CD1c-positive myeloid dendritic cell (primary cell): ENCODE results near the gene TLL2.

Source experiments
- DNase-seq: peaks from one replicate; pipeline ENCODE4 v3.0.0-alpha.2; 2016; ENCODE audit errors: extremely low spot score

Gene TLL2

DNA sequence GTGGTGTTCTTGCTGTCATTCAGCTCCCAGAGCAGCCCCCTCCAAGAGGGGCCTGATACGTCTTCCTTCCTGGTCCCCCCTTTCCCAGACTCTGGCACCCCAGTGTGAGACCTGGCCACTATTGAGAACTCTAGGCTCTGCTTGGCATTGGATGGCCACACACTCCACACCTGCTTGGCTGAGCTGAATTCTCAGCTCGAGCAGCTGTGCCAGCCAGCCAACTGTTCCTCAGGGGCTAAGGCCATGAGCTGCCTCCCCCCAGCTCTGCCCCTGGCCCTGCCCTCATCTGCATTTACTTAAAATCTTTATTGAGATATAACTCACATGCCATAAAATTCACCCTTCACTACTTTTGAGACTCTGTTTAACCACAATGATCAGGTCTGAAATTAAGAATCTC lies 6.7 kb downstream of the TLL2 start:
- DNase-seq = no peak

DNA sequence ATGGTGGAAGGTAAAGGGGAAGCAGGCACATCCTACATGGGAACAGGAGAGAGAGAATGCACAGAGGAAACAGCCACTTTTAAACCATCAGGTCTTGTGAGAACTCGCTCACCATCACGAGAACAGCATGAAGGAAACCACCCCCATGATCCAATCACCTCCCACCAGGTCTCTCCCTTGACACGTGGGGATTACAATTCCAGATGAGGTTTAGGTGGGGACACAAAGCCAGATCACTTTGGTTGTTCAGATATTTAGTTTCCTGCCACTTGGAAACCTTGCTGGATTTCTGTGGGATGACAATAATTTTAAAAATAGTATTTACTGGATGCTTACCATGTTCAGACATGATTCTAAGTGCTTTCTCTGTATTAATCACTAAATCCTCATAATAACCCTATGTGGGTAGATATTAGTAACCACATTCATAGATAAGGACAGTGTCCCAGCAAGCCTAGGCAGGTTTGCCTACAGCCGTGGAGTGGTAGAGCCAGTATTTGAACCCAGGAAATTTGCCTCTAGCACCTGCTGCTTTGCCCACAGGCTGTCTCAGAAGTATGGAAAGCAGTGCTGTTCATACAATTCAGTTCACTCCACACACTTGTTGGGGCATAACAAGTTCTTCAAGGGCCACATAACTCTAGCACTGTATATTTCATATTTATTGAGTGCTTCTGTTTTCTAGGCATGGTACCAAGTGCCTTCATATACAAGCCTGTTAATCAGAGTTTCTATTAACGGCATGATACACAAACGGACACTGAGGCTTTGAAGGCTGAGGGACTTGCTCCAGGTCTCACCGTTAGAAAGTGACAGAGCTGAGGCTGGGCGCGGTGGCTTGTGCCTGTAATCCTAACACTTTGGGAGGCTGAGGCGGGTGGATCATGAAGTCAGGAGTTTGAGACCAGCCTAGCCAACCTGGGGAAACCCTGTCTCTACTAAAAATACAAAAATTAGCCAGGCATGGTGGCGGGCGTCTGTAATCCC lies 8.3 kb downstream of the TLL2 start:
- DNase-seq = no peak

DNA sequence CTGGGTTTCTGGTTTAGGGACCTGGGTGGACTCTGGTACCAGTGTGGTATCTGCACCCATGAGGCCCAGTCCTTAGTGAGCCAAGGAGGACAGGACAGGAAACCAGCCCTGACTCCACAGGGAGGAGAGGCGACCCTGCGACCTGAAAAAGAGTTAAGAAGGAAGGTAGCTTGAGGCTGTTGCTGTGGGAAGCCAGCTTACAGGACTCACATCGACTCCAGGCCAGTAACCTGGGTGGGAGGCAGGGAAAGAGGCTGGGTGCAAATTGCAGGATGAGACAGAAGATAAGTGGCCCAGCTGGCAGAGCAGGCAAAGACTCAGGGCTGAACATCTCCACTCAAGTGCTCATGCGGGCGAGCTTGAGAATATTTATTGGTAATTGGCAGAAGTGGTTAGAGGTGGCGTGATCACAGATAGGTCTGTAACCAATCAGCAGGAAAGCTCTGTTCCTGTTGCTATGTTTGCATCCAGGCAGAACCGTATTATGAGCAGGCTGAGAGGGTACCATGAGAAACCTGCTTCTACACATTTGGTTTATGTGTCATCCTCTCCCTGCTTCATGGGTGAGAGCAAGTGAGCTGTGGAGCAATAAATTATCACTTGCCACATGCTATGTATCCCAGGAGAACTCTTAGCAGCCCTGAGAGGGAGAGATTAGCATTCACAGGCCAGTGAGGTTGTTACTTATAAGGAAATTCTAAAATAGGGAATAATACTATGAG lies 11.0 kb downstream of the TLL2 start:
- no peak for DNase-seq

DNA sequence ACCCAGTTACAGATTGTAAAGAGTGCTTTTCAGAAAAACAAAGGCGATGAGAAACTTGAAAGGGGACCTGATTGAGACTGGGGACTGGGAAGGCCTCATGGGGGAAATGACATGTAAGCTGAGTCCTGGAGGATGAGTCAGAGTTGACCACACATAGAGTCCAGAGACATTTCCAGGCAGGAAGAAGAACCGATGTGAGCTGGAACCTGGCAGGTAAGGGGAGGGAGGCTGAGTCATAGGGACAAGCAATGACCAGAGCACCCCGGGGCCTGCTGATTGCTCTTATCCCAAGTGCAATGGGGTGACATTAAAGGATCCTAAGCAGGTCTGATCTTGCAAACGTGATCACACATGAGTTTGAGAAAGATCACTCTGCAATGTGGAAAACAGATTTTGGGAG lies 11.7 kb downstream of the TLL2 start:
- no peak for DNase-seq

DNA sequence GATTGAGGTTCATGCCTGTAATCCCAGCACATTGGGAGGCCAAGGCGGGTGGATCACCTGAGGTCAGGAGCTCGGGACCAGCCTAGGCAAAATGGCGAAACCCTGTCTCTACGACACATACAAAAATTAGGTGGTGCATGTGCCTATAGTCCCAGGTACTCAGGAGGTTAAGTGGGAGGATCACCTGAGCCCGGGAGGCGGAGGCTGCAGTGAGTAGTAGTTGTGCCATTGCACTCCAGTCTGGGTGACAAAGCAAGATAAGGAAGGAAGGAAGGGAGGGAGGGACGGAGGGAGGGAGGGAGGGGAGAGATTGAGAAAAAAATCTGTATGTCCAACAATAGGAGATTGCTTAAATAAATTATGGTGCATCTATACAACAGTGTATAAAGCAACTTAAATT lies 13.2 kb downstream of the TLL2 start:
- no peak for DNase-seq

DNA sequence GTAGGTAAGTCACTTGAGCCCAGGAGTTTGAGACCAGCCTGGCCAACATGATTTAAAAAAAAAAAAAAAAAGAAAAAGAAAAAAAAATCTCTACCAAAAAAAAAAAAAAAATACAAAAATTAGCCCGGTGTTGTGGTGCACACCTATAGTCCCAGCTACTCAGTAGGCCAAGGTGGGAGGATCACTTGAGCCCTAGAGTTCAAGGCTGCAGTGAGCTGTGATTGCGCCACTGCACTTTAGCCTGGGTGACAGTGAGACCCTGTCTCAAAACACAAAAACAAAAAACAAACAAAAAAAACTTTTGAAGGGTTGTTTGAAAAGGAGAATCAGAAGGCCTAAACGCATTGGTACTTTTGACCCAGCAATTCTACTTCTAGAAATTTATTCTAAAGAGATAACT lies 13.7 kb downstream of the TLL2 start:
- no peak for DNase-seq

DNA sequence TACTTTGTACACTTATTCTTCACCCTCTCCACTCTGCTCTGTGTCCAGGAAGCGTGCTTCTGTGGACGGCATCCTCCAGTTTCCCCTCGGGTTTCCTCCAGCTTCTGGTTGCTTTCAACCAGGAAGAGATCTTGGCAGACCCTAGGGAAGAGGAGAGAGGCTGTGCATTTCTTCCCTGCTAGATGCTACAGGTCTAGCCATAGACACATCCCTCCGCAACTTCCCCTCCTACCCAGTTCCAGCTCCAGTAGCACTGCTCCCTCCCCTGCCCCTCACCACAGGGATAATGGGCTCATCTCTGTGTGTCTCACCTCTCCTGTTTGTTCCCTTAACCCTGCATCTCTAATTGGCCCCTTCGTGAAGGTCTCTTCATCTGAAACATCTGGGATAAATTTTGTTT lies 16.3 kb downstream of the TLL2 start:
- DNase-seq = no peak

DNA sequence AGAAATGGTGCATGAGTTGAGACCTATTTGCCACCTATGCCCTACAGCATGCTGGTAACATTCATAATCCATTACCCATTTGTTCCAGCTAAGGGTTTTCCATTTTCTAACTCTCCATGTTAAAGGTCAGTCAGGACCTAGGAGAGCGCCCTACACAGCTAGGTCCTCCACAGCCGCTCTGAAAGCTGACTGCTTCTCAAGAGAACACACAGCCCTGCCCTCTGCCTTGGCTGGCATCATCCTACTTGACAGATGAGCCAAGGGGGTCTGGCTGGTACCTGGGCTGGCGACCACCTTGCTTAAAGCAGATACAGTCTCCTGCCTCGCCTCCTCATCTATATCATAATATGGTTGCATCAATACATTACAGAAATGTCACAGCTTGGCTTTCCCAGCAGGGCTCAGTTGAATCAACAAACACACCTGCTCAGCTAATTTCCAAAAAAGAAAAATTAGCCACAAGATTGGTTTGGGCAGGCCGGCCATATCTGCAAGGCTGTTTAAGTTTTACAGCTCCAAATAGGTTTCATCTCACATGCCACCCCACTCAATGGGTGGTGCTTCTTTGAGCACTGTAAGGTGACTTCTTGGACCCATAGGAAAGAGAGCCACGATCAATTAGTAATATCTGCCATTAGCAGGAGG lies 17.3 kb downstream of the TLL2 start:
- DNase-seq = no peak

DNA sequence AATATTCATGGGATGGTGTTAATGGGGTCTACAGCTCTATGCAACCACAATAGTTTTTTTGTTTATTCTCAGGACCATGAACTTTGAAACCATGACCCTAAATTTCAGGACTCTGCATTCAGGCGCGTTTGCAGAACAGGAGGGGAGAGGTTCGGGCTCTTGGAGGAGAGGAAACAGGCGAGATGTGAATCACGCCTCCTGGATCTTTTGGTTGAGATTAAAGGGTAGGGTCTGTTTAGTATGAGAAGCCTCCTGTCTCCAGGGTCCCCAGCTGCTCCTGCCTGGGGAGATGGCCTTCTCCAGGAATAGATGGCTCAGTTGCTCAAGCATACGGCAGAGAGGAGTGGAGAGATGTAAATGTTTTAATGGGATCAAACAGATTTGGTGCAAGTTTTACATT lies 18.2 kb downstream of the TLL2 start:
- DNase-seq = no peak

DNA sequence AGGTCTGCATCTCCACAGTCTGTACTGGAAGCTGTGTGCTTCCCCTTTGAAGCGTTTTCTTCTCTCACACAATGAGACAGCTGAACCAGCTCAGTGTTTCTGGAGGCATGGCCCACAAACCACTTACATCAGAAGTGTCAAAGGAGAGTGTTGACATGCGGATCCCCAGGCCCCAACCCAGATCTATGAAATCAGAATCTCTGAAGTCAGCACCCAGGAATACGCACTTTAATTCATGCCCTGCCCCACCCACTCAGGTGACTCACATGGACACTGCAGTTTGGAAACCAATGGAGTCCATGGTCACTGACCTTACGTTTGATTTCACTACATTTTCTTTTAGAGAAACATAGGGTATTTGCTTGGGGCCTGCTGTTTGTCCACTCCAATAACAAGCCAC lies 19.0 kb downstream of the TLL2 start:
- DNase-seq = no peak

DNA sequence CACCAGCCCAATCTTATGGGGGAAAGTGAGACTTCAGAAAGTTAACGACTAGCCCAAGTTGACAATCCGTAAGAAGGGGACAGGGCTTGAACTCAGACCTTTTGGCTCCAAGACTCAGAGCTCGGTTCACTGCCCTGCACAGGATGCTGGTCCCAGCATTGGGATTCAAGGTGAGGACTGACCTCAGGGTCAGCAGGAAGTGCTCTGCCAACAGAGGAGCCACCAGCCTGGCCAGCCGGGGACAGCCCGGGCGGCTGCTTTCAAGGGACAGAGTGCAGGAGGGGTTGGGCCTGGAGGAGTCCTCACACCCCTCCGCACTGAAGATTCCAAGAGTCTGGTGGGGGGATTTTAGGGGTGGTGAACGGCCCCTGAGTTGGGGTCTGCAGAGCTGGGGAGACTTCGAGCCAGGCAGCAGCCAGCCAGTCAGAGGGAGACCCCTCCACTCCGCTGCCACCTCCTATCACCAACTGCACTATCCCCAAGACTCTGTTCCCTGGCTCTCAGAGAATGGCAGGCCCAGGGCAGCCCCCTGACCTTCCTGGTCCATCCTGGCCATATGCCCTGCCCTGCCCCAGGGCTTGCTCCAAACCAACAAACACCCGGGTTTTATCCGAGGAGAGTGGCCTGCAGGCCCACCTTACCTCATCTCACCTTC lies 19.7 kb downstream of the TLL2 start:
- DNase-seq = no peak

DNA sequence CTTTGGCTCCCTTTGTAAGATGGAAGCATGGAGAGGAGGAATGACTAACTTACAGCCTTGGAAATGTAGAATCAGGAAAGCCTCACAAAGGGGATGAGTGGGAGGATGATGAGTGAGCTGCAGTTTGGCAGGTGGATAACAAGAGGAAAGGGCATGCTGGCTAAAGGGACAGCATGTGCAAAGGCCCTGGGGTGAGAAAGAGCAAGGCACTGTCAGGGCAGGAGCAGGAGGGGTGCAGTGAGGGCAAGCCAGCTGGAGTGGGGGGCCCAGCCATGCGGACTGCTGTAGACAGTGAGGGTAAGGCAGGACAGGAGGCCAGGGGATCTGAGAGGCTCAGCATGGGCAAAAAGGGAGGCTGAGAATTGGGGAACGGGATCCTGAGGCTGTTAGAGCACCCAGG lies 20.5 kb downstream of the TLL2 start:
- no peak for DNase-seq

DNA sequence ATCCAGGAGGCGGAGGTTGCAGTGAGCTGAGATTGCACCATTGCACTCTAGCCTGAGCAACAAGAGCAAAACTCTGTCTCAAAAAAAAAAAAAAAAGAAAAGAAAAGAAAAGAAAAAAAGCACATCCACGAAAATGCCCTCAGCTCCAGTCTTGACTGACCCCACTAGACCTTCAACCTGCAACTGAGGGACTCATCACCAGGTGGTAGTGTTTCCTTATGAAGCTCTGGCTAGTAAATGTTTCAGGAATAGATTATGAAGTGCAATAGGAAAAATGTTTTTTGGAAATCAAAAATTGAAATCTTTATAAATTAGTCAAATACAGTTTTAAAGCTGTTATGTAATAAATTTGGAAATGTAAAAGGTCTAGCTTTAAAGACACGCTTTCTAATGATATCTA lies 22.4 kb downstream of the TLL2 start:
- no peak for DNase-seq

DNA sequence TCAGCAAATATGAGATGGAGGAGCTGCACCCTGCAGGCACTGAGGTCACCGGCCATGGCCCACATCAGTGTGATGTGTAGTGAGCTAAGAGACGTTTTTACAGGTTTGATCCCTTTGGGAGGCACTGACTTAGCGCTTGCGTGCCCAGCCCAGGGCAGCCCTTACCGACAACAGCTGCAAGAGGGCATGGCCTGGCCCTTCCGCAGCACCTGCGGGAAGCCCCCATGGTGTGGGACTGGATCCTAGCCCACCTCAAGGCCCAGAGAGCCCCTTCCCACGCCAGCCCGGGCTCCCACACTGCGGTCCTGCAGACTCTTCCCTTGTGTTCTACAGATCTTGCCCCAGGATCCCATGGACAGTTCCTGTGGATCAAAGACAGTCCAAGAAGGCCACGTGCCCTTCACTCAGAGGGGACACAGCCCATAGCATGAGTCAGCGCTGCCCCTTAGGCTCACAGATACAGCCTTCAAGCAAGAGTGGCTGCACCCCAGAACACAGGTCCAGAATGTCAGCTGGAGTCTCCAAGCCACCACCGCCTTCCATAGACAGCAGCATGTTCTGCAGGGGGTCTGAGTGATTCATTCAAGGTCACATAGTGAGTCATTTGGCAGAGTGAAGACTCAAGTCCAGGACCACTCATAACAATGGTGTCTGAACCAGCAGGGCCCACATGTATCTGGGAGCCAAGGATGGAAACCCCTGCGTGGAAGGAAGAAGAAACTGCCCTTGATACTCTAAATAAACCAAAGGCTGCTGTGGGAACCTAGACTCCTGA lies 25.4 kb downstream of the TLL2 start:
- no peak for DNase-seq

DNA sequence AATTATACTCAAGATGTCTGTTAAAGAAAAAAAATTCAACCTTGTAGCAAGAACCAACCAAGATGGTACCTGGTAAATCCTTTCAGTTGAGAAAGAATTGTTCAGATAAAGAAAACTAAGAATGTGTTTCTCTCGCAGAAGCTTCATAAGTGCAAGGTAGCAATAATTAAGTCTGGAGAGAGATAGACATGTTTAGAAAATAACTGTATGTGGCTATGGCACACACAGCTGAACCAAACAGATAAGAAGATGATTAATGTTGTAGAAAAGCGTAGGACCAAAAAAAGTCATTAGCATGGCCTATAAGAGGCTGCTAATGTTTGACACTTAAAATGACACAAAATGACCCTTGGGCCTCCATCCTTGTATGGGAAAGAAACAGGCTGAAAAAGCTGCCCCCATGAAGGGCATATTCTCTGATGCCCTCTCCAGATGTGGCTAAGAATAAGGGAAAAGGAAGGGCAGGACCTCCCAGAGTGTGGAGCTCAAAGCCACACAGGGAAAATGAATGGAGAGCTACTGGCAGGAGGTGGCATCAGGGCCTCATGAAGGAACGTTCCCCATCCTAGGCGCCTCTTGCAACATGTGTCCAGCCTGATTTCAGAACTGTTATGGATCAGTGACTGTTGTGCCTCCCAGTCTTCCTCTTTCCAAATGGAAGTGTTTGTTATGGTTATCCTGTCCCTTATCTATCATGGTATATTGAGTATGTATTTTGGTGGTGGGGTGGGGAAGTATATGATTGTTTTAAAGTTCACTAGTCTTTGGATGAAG lies 30.7 kb downstream of the TLL2 start:
- no peak for DNase-seq

DNA sequence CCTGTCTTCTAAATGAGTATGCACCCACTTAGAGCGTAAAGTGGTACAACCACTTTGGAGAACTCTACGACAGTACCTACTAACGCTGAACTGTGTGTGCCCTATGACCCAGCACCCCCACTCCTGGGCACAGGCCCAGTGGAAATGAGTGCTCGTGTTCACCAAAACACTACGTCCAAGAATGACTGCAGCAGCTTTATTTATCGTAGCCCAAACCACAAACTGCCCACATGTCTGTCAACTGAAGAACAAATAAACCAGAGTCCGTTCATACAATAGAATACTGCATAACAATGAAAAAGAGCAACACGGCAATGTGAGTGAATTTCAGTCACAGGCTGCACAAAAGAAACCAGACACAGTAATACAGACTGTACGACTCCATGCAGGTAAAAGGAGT lies 35.4 kb downstream of the TLL2 start:
- no peak for DNase-seq

DNA sequence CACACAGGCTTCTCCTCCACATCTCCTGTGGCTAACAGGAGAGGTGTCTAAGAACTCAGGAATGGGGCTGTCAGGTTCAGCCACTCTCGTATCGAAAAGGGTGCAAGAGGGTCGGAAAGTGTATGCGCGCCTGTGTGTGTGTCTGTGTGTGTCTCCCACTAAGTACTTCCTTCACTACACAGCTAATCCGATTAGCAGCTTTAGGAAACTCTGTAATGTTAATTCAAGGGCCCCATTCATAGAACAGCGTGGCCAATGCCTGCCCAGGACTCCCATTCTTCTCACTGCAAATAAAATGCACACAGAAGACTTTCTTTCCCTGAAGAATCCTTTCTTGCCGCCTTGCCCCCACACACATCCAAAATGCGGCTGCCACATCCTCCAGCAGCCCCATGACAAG lies 39.9 kb downstream of the TLL2 start:
- no peak for DNase-seq

DNA sequence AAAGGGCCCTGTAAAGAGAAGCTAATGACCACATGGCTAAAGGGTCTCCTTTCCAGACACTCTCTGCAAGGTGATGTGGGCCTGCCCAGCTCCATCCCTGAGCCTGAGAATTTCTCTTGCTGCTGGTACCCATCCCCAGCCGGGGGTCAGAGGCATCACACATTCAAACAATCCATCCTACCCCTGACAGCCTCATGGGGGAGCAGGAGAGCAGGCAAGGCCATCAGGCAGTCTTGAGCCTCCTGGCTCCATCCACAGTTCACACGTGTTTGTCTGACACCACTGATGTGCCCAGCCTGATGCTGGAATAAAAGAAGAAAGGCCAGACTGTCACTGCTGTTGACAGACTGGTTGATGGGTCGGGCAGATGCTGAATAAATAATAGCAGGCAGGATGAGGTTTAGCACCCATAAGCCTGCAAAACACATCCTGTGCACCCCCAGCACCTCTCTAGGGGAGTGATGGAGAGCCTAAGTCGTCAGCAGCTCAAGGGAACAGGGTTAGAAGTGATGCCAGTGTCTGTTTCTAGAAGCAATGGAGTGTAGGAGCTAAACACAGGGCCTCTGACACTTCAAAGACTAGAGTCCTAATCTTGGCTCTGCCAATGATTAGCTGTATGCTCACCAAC lies 43.5 kb downstream of the TLL2 start:
- DNase-seq = peak; percentile 11

DNA sequence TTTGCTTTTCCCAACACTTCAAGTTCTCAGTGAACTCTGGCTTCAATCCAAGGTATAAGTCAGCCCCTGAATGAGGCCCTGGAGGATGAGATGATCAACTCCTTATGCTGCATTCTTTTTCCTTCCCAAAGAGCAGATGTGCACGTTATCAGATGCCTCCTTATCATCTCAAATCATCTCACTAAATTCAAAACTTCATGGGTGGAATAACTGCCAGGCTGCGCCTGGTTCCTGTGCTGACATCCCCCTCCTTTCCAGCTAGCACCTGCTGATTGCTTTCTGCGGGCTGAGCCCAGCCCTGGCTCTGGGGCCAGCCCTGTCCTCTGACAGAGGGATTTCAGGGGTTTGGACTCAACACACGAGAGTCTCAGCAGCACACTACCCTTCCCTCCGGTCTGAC lies 44.9 kb downstream of the TLL2 start:
- DNase-seq = no peak

DNA sequence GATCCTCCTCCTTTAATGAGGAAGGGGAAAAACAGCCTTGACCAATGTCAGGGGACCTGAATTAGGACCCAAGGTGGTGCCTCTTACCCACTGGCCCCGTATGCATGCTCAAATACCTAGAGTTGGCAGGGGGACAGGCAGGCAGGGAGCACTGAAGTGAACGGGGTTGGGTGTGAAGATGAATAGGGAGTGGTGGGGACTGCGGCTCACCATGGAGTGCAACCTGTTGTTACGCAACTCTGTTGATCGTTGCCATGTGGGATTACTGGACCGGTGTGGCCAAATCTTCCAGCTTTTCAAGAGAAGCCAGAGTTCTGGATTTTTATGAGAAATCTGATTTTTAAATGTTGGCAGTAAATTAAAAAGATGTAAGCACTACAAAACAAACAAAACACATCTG lies 48.1 kb downstream of the TLL2 start:
- DNase-seq = no peak
